ENCODE data around the gene DNAJC1. TPM values are rescaled to one million over a fixed set of nuclear protein-coding genes. Genes with fewer than 3 reads are reported as not detected.
"Not testable (repeated sequence)": the region's sequence is repeated elsewhere in the genome, so short reads cannot be mapped to it uniquely, and the experiment has no call there.

DNAJC1 gene
- total RNA-seq, 1 donor from 2014 or later: 22.8 TPM

DNA sequence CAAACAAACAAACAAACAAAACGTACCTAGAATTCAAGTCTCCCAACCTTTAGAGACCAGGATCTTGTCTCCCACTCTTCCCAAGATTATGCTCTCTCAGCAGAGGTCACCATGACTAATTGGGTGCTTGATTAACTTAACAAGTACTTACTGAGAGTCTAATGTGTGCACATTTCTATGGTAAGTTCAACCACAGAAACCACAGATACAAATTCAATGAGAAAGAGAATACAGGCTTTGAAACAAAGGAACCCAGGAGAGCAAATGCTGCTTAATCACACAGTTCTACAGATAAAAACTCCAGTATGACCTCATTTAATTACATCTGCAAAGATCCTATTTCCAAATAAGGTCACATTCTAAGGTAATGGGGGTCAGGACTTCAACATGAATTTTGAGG, 142.8 kb downstream of the DNAJC1 start:
- TF ChIP-seq, protein P1, sequence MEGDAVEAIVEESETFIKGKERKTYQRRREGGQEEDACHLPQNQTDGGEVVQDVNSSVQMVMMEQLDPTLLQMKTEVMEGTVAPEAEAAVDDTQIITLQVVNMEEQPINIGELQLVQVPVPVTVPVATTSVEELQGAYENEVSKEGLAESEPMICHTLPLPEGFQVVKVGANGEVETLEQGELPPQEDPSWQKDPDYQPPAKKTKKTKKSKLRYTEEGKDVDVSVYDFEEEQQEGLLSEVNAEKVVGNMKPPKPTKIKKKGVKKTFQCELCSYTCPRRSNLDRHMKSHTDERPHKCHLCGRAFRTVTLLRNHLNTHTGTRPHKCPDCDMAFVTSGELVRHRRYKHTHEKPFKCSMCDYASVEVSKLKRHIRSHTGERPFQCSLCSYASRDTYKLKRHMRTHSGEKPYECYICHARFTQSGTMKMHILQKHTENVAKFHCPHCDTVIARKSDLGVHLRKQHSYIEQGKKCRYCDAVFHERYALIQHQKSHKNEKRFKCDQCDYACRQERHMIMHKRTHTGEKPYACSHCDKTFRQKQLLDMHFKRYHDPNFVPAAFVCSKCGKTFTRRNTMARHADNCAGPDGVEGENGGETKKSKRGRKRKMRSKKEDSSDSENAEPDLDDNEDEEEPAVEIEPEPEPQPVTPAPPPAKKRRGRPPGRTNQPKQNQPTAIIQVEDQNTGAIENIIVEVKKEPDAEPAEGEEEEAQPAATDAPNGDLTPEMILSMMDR (conservative IDR thresholded peaks at IDR 0.05; ENCODE audit: low read depth, low read length): no peak
- H3K4me3 ChIP-seq (ENCODE audit: low read depth, low read length): no peak overlapping the region
- DNase-seq (ENCODE audit: low read depth): peak; percentile 40

DNA sequence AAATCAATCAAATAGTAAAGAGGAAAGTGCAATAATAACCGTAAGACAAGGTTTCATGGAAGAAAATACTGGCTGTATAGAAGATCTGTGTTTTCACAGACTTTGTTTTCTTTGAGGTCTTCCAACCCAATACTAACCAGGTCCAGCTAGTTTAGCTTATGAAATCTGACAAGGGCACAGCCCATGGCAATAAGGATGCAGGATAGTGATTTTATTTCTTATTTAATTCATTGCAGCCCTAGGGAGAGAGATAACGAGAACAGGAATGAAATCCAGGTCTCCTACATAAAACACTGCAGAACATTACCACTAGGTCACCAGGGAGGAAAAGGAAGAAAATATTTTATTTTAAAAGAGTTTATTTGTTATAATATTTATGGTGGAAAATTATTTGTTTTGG, 145.1 kb downstream of the DNAJC1 start:
- TF ChIP-seq, protein P1 (conservative IDR thresholded peaks at IDR 0.05; ENCODE audit: low read depth, low read length): no peak
- DNase-seq (ENCODE audit: low read depth): no peak
- H3K4me3 ChIP-seq (ENCODE audit: low read depth, low read length): no peak overlapping the region

- TF ChIP-seq, protein P1 (conservative IDR thresholded peaks at IDR 0.05; ENCODE audit: low read depth, low read length): no peak
- H3K4me3 ChIP-seq (ENCODE audit: low read depth, low read length): no peak overlapping the region
- no peak for DNase-seq (ENCODE audit: low read depth)
Measured at GRCh38 chr10:21849607-21850006, 153.9 kb downstream of the DNAJC1 start.

- H3K4me3 ChIP-seq (ENCODE audit: low read depth, low read length): no peak overlapping the region
- DNase-seq (ENCODE audit: low read depth): no peak
- TF ChIP-seq, protein P1 (conservative IDR thresholded peaks at IDR 0.05; ENCODE audit: low read depth, low read length): no peak
Measured at GRCh38 chr10:21843645-21844044, 159.9 kb downstream of the DNAJC1 start.

DNA sequence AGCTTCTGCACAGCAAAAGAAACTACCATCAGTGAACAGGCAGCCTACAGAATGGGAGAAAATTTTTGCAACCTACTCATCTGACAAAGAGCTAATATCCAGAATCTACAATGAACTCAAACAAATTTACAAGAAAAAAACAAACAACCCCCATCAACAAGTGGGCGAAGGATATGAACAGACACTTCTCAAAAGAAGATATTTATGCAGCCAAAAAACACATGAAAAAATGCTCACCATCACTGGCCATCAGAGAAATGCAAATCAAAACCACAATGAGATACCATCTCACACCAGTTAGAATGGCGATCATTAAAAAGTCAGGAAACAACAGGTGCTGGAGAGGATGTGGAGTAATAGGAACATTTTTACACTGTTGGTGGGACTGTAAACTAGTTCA, 162.3 kb downstream of the DNAJC1 start:
- not testable (repeated sequence) for DNase-seq (ENCODE audit: low read depth); H3K4me3 ChIP-seq (ENCODE audit: low read depth, low read length)

DNA sequence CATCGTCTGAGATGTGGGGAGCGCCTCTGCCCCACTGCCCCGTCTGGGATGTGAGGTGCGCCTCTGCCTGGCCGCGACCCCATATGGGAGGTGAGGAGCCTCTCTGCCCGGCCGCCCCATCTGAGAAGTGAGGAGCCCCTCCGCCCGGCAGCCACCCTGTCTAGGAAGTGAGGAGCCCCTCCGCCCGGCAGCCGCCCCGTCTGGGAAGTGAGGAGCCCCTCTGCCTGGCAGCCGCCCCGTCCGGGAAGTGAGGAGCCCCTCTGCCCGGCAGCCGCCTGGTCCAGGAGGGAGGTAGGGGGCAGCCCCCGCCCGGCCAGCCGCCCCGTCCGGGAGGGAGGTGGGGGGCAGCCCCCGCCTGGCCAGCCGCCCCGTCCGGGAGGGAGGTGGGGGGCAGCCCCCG, 166.0 kb downstream of the DNAJC1 start:
- not testable (repeated sequence) for H3K4me3 ChIP-seq (ENCODE audit: low read depth, low read length); DNase-seq (ENCODE audit: low read depth)

GRCh38 chr10:21834574-21834973, 169.0 kb downstream of the DNAJC1 start:
- not testable (repeated sequence) for DNase-seq (ENCODE audit: low read depth); H3K4me3 ChIP-seq (ENCODE audit: low read depth, low read length)

DNA sequence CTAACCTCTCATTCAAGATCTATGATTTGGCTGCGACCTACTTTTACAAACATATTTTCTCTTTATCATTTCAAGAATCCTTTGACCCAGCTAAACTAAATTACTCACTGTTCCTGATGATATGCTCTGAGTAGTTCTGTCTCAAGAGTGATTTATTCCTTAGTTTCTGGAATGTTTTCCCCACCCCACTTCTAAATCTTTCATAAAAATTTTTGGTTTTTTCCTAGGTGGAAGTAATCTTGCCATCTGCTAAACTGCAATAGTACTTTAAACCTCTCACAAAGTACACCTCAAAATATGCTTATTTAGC, 170.8 kb downstream of the DNAJC1 start:
- no peak overlapping the region for H3K4me3 ChIP-seq (ENCODE audit: low read depth, low read length)
- TF ChIP-seq, protein P1 (conservative IDR thresholded peaks at IDR 0.05; ENCODE audit: low read depth, low read length): no peak
- no peak for DNase-seq (ENCODE audit: low read depth)

All from epithelial cell of proximal tubule (primary cell).